Ishikawa (cell line): Measurements from ENCODE around the gene MARCHF6.

ENCODE experiments used
- CEBPB ChIP-seq: IDR thresholded peaks from 2 replicates; pipeline ENCODE4 v1.6.1; 2012
- CREB1 ChIP-seq: IDR thresholded peaks from 2 replicates; pipeline ENCODE4 v1.6.1; 2012; ENCODE audit warnings: low read depth
- EGR1 ChIP-seq: IDR thresholded peaks from 2 replicates; pipeline ENCODE4 v1.6.1; 2012
- EP300 ChIP-seq: IDR thresholded peaks from 2 replicates; pipeline ENCODE4 v1.6.1; 2012; ENCODE audit warnings: borderline replicate concordance
- FOXM1 ChIP-seq: IDR thresholded peaks from 2 replicates; pipeline ENCODE4 v1.6.1; 2012; ENCODE audit warnings: low read depth, borderline replicate concordance
- NFIC ChIP-seq: IDR thresholded peaks from 2 replicates; pipeline ENCODE4 v1.6.1; 2012
- RAD21 ChIP-seq: IDR thresholded peaks from 2 replicates; pipeline ENCODE4 v1.6.1; 2012; ENCODE audit warnings: low read depth
- REST ChIP-seq: IDR thresholded peaks from 2 replicates; pipeline ENCODE4 v1.6.1; 2012; ENCODE audit warnings: low read depth, mild to moderate bottlenecking
- TAF1 ChIP-seq: IDR thresholded peaks from 2 replicates; pipeline ENCODE4 v1.6.1; 2012; ENCODE audit warnings: low read depth, mild to moderate bottlenecking
- TCF12 ChIP-seq: IDR thresholded peaks from 2 replicates; pipeline ENCODE4 v1.6.1; 2012; ENCODE audit warnings: low read depth
- TEAD4 ChIP-seq: IDR thresholded peaks from 2 replicates; pipeline ENCODE4 v1.6.1; 2012
- YY1 ChIP-seq: IDR thresholded peaks from 2 replicates; pipeline ENCODE4 v1.6.1; 2012; ENCODE audit warnings: low read depth
- ZBTB7A ChIP-seq: IDR thresholded peaks from 2 replicates; pipeline ENCODE4 v1.6.1; 2012; ENCODE audit warnings: low read depth
- TF ChIP-seq, protein P1 (sequence below): IDR thresholded peaks from 2 replicates; pipeline ENCODE4 v1.6.1; 2012
- TF ChIP-seq, protein P2 (sequence below): IDR thresholded peaks from 2 replicates; pipeline ENCODE4 v1.6.1; 2012

MARCHF6 gene

GRCh38 chr5:10332301-10332700, 21.2 kb upstream of the MARCHF6 start:
- TF ChIP-seq CEBPB (no peak), TAF1 (no peak), EP300 (no peak), RAD21 (no peak), NFIC (no peak), TEAD4 (no peak), ZBTB7A (no peak), YY1 (no peak), FOXM1 (no peak), CREB1 (no peak)
- TF ChIP-seq, protein P1, sequence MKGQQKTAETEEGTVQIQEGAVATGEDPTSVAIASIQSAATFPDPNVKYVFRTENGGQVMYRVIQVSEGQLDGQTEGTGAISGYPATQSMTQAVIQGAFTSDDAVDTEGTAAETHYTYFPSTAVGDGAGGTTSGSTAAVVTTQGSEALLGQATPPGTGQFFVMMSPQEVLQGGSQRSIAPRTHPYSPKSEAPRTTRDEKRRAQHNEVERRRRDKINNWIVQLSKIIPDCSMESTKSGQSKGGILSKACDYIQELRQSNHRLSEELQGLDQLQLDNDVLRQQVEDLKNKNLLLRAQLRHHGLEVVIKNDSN: no peak
- TF ChIP-seq, protein P2, sequence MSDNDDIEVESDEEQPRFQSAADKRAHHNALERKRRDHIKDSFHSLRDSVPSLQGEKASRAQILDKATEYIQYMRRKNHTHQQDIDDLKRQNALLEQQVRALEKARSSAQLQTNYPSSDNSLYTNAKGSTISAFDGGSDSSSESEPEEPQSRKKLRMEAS: no peak

DNA sequence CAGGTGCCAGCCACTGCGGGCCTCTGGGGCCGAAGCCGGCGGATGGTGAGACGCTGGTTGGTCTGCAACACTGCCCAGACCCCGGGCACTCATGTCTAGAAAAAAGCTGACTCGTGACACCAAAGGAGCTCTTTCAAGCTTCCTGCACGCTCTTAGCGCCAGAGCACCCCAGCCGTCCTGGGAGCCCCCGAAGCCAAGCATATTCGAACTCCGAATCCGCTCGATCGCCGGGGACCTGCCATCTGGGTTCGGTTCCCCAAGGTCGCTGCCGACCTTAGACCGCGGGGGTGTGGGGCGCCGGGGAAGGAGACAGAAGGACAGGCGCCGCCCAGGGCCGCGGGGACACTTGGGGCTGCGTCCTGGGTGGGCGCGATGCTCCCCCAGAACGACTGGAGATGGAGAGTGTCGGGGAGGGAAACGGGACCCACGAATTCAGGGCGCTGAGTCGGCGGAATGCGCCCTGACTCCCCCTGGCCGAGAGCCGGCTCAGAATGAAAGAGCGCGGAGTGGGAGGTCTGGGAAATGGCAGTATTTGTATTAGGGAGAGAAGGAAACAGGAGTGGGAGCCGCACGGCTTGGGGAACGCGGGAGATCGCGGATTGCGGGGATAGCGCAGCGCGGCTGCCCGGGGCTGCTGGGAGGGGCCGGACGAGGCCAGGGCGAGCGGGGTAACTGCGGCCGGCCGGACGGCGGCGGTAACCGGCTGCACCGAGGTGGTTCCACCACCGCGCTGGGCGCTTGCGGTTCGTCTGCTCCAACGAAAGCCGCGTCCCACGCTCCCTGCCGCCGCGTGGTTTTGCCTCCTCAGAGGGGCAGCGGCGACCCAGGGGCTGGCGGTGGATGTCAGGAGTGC, 20.1 kb upstream of the MARCHF6 start:
- no peak for TF ChIP-seq CEBPB
- TF ChIP-seq, protein P2: no peak
- TF ChIP-seq REST: no peak
- no peak for TF ChIP-seq EP300
- TF ChIP-seq RAD21: no peak
- no peak for TF ChIP-seq NFIC
- TF ChIP-seq, protein P1: no peak
- no peak for TF ChIP-seq FOXM1
- TF ChIP-seq TEAD4: no peak
- TF ChIP-seq CREB1: no peak

- TF ChIP-seq TEAD4: no peak
- no peak for TF ChIP-seq ZBTB7A
- TF ChIP-seq CEBPB: no peak
- TF ChIP-seq EP300: no peak
- TF ChIP-seq FOXM1: no peak
- TF ChIP-seq YY1: no peak
- TF ChIP-seq NFIC: no peak
- no peak for TF ChIP-seq CREB1
- TF ChIP-seq TAF1: no peak
- TF ChIP-seq, protein P2: no peak
- TF ChIP-seq, protein P1: no peak
- no peak for TF ChIP-seq RAD21
- TF ChIP-seq TCF12: no peak
- TF ChIP-seq EGR1: no peak
- TF ChIP-seq REST: no peak
Observed at GRCh38 chr5:10334831-10335230, 18.7 kb upstream of the MARCHF6 start.

DNA sequence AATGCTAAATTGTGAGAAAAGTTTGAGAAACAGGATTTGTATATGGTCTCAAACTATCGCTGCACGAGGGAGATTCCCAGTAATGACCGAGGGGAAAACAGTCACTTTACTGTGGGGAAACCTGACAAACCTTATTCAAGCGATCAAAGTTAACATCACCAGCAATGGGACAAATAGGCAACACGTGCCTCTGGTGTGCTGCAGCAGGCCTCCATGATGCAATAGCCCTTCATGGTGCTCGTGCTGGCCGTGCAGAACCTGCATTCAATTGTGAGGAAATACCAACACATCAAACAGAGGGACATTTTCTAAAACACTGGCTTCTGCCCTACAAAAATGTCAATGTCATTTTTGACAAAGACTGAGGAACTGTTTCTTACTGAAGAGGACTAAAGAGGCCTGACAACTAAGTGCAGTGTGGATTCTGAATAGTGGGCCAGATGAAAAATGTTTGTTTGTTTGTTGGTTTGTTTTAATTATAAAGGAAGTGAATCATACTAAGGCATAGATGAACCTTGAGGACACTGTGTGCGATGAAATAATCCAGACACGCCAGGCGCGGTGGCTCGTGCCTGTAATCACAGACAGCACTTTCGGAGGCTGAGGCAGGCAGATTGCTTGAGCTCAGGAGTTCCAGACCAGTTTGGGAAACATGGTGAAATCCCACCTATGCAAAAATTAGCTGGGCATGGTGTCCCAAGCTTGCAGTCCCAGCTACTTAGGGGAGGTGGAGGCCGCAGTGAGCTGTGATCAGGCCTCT, 17.6 kb upstream of the MARCHF6 start:
- no peak for TF ChIP-seq NFIC
- no peak for TF ChIP-seq FOXM1
- TF ChIP-seq, protein P1: no peak

DNA sequence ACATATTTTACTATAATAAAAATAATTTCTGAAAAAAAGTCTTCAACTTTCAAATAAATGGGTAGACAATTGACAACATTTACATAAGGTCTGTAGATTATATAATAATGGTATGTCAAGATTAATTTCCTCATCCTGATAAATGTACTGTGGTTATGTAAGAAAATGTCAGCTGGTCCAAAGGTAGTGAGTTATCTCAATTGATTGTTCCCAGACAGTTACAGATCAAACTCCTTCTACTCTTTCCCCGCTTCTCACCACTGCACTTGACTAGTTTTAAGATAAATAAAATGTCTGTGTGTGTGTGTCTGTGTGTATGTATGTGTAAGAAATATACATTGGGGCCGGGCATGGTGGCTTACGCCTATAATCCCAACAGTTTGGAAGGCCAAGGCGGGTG, 16.4 kb upstream of the MARCHF6 start:
- TF ChIP-seq YY1: no peak
- TF ChIP-seq TAF1: no peak
- TF ChIP-seq RAD21: no peak
- no peak for TF ChIP-seq TEAD4
- no peak for TF ChIP-seq FOXM1
- no peak for TF ChIP-seq EGR1
- TF ChIP-seq EP300: no peak
- TF ChIP-seq CEBPB: no peak
- no peak for TF ChIP-seq TCF12
- no peak for TF ChIP-seq CREB1
- TF ChIP-seq, protein P2: no peak
- TF ChIP-seq ZBTB7A: no peak
